Suppressor macrophage treated with lipopolysaccharide for 1 hour (primary cell): ENCODE results near the gene BNIPL.

Experiments
- DNase-seq, 3 donors: peaks; one replicate each; pipeline ENCODE4 v3.0.0-alpha.2; 2020 to 2022

Gene BNIPL

GRCh38 chr1:151059109-151060006, 23.0 kb downstream of the BNIPL start, which contains the start of gene CDC42SE1:
CDC42SE1 (minus strand) TSS chr1:151059622; CDS start chr1:151055730, 3,892 bp downstream.
- DNase-seq = peak; percentile 89 to 95 (median 94)

GRCh38 chr1:151060007-151060656, 23.7 kb downstream of the BNIPL start, which contains the start of gene MLLT11:
MLLT11 (plus strand) TSS chr1:151060397; CDS start chr1:151067225, 6,828 bp downstream.
- DNase-seq = no peak

GRCh38 chr1:151060657-151061421, 24.5 kb downstream of the BNIPL start:
- no peak for DNase-seq

GRCh38 chr1:151061704-151062103, 25.3 kb downstream of the BNIPL start:
- DNase-seq = no peak

- DNase-seq = peak; percentile 50 to 81 (median 74)
These were observed 26.5 kb downstream of the BNIPL start for GRCh38 chr1:151062741-151063371.

GRCh38 chr1:151065089-151065645, 28.8 kb downstream of the BNIPL start:
- no peak for DNase-seq

- DNase-seq = no peak
These were observed 30.8 kb downstream of the BNIPL start for GRCh38 chr1:151067185-151067584.

- DNase-seq = no peak
These were observed 32.7 kb downstream of the BNIPL start for GRCh38 chr1:151069103-151069486.

GRCh38 chr1:151070474-151071276, 34.3 kb downstream of the BNIPL start, which contains the start of gene GABPB2:
GABPB2 (plus strand) TSS chr1:151070761; CDS start chr1:151088190, 17,429 bp downstream.
- DNase-seq = peak; percentile 87 to 94 (median 89)

- no peak for DNase-seq
These were observed 35.8 kb downstream of the BNIPL start for GRCh38 chr1:151072224-151072623.

GRCh38 chr1:151085953-151086559, 49.7 kb downstream of the BNIPL start:
- no peak for DNase-seq
